GM19239 (cell line): ENCODE results near the gene CSNK1E.
A peak's percentile ranks its signal among the peaks of the same experiment; 100 is the strongest.

Experiments used
- DNase-seq: peaks from one replicate; pipeline ENCODE4 v3.0.0; 2011; ENCODE audit warnings: low spot score; ENCODE audit not compliant: insufficient read length
- FAIRE-seq: peaks from 2 replicates; lab custom pipeline; 2011; peaks lifted over from hg19 to GRCh38; lab: Jason Lieb, UNC

CSNK1E gene

DNA sequence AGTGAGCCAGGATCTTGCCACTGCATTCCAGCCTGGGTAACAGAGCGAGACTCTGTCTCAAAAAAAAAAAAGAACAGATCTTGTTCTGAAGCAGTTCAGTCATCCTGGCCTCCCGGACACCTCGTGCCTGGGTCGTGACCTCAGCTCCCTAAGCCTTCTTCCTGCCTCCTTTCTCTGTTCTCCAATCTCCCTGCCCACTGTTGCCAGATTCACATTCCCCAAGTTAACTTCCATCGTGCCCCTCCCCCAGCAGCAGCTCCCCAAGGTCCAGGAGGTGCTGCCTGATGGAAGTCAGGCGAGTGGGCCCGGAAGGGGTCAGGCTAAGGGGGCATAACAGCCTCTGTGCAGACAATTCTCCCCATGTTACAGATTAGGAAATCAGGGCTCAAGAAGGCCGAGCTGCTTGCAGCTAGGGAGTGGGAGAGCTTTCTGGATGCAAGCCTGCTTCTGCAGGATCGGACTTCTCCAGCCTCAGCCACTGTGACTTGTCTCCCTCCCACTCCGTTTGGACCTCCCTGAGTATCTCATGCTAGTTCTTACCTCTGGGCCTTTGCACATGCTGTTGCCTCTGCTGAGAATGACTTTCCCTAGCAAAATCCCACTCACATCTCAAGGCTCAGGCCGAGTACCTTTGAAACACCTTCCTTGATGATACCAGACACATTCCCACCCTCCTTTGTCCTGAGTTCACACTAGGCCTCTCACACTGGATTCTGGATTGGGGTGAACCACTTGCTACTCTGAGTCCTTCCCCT is 30.1 kb downstream of the CSNK1E start:
- DNase-seq = no peak
- no peak for FAIRE-seq

DNA sequence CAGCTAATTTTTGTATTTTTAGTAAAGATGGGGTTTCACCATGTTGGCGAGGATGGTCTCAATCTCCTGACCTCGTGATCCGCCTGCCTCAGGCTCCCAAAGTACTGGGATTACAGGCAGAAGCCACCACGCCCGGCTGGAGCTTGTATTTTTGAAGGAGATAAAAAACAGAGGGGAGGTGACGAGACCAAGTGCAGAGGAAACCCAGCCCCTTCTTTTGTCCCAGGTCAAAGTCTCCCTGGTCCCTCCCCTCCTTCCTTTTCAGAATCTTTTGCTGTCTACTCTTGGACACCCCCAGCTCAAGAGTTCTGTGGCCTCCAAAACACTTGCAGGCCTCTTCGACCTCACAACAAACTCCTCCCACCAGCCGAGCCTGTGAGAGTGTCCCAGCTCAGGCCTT is 32.2 kb downstream of the CSNK1E start:
- DNase-seq (no peak), FAIRE-seq (no peak)

DNA sequence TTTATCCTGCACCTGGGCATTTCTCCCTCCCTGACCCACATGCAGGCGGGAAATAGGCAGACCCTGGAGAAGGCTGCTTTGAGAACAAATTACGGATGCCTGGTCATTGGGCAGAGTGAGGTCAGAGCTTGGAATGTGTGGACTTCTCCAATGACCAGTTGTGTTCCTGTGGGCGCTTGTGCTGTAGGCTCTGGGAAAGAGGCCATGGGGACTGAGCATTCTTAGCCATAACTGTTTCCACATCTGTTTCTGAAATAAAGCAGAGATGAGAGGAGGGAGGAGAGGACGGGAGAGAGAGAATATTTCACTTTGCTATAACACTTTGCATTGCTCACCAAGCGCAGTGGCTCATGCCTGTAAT is 33.2 kb downstream of the CSNK1E start:
- no peak for FAIRE-seq
- DNase-seq = no peak

DNA sequence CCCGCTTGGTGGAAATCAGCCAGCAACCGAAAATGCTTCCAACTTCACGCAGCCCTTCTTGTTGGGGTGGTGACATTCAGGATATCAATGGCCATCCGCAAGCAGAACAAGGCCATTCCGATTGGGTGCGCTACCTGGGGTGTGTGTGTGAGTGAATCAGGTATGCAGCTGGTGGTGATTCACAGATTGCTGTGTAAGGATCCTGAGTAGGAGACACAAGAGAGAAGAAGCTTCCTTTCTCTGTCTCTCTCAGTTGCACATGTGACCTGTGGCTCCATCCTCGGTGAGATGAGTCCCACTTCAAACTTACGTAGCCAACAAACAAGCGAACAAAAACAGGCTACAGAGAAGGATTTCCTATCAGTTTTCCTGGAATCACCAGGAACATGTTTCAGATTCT is 34.8 kb downstream of the CSNK1E start:
- FAIRE-seq = no peak
- DNase-seq = no peak

DNA sequence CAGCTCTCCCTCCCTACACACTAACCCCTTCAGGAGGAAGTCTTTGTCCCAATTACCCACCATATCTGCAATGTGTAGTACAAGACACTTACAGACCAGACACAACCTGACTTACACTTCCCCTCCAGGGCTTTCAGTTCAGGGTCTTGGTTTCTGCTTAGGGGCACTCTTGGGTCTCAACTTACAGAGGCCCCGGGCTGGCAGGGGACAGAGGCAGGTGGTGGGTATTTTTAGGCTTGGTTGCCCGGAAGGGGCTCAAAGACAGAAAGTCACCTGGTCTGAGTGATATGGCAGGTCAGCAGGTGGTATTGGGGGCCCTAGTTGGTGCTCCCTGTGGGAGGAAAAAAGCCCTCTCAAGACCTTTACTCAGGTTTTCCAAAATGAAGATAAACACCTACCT is 41.1 kb downstream of the CSNK1E start:
- peak; percentile 48 for FAIRE-seq
- DNase-seq = no peak

DNA sequence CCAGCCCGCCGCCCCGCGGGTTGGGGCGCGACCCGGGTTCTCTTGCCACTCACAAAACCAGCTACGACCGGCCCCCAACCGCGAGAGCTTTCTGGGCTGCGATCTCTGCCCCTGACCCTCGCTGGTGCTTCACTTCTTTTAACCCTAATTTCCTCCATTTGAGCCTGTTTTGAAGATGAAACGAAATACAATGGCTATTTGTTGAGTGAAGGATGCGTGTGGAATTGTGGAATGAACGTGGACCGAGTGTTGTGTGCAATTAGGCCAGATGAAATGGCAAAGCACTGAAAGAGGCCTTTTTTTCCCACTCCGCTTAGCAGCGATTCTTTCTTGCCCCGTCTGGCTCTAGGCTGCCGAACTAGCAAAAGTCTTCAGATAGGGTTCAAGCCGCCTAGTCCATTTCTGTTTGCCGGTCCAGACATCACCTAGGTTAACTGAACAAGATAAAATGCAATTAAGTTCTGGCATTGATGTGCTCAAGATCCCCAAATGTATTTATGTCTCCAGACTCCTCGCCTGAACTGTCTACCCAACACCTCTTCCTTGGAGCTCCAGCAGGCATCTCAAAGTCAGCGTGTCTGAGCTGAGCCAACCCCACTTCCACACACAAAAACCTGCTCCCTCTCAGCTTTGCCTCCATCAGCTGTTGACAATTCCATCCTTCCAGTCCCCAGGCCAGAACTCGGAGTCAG is 44.0 kb downstream of the CSNK1E start:
- peak; percentile 75 for FAIRE-seq
- DNase-seq = no peak

DNA sequence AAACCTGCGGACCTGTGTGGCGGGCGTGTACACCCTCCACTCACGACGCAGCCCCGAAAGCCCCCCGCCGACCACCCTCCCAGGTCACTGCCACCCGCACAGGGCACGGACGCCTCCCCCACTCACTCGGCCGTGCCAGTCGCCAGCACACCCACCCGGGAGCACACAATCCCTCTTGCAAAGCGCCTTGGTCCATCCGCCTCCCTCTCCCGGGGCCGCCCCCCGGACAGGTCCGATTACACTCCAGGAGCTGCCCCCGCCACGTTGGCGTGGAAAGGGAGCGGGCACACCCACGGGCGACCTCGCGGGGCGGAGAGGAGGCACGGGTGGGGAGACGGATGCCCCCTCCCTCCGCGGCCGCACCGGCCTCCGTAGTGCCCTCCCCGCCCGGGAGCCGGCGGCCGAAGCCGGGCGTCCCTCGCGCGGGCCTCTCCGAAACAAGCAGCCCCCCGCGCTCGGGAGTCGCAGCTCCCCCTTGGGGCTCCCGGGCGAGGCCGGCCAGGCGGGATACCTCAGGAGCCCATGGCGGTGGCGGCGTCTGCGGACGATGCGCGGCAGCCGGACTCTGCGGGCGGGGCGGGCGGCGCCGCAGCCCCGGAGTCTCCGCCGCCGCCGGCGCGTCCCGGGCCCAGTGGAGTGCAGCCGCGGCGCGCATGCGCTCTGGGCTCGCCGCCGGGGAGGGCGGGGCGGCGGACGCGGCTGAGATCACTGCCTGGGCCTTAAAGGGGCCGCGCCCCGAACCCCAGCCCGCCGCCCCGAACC is 44.7 kb downstream of the CSNK1E start, which contains the start of gene TMEM184B:
Gene TMEM184B (minus strand): TSS at position 638 of the 762 bp plus-strand sequence. CDS start 25,049 bp downstream, outside the sequence.
- FAIRE-seq (no peak), DNase-seq (peak; percentile 94)

DNA sequence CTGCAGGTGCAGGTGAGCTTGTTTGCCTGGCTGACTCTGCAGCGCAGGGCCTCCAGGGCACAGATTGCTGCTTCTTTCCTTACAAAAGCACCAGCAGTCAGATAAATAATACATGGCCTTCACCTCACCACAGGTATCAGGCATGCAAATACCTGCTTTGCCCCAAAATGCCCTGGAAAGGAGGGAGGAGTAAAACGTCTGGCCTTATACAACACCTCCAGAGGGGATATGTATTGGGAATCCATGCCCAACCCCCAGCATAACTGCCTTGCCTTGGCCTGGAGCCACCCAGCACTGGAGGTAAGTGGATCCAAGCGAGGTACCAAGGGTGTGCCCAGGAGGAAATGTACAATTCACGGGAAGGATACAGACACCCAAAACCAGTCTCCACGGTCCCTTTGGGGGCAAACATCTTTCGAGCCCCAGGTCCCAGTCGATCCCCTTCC is 45.3 kb downstream of the CSNK1E start:
- FAIRE-seq (no peak), DNase-seq (no peak)

DNA sequence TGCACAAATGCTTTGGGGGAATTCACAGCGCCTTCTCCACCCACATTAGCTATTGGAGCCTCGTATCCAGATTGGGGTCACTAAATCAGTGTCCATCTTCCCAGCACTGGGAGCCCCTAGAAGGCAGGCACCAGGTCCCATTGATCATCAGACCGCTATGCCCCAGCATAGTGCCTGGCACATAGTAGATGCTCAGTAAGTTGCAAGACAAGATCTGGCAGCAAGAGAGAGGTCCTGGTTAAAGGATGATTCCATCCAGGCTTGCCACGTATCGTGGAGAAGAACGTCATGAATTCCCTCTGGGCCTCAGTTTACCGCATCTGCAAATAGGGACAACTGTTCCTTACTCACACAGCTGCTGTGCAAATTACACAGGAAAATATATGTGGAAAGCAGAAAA is 46.1 kb downstream of the CSNK1E start:
- no peak for DNase-seq
- no peak for FAIRE-seq

DNA sequence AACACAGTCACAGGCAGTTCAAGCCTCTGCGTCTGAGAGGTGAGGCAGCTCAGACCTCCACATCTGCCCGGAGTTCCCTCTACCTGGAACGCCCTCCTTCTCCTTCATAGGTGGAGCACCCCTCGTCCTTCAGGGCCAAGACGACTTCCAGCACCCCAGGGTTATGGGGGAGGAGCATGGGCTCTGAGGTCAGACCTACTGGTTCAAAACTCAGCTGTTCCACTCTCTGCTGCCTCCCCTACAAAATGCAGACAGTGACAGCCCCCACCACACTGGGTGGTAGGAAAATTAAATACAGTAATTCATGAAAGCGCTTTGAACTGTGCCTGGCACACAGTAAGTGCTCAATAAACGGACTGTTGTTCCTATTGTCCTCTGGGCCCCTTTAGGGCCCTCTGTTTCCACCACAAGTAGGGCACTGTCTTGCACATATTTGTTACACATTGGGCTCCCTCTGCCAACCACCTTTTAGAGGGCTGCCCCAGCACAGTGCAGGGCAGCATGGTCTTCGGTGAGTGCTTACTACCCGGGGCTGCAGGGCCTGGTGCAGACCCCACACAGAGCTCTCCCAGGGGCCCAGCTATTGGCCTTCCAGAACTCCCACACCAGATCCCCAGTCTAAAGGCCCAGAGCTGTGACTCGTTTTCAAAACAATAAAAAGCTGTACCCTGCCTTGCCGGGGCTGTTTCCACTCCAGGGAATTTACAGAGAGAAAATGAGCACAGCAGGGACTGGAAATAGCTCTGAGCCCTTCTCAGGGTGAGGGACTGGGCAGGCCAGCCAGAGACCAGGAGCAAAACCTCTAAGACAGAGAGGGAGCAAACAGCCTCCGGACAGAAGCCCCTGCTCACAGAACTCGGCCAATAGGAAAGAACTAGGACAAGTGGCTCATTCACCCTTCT is 46.9 kb downstream of the CSNK1E start:
- no peak for FAIRE-seq
- no peak for DNase-seq

DNA sequence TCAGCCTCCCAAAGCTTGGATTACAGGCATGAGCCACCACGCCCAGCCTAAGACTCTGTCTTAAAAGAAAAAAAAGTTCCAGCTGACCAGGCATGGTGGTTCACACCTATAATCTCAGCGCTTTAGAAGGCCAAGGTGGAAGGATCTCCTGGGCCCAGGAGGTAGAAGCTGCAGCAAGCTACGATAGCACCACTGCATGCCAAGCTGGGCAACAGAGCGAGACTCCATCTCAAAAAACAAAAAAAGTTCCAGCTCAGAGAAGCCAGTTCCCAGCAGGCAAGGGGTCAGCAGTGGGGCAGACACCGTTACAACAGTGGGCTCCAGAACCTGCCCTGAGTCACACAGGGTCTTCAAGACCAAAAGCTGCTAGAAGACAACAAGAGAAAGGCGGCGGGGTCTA is 47.8 kb downstream of the CSNK1E start:
- DNase-seq = no peak
- no peak for FAIRE-seq

DNA sequence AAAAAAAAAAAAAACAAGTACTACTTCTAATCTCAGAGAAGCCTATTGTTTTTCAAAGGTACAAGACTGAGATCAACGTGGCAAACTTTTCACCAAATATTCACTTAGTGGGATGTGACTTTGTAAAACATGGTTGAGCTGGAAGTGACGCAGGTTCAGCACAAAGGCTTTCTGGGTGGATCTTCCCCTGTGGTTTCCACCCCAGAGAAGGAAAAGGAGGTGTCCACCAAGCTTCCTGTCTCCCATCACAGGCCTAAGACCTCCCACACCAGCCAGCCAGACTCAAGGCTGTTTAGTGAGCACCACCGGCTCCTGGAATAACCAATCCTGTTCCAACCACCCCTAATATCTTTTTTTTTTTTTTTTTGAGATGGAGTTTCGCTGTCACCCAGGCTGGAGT is 50.1 kb downstream of the CSNK1E start:
- FAIRE-seq (no peak), DNase-seq (no peak)

DNA sequence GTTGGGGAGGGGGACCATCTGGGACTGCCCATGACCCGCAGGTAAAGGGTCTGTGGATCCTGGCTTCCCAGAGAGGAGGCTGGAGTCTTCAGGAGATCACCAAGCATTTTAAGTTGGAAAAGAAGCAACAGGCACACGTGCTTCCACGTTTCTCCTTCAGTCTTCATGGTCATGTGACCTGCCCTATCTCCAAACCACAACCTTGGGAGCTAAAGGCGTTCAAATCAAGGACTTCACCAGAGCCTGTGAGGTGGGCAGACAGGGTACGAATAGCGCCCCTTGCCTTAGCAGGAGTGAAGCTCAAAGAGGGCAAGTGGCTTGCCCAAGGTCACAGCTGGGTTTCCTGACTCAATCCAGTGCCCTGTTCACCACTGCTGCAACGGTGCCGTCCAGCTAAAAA is 51.1 kb downstream of the CSNK1E start:
- DNase-seq = no peak
- no peak for FAIRE-seq

DNA sequence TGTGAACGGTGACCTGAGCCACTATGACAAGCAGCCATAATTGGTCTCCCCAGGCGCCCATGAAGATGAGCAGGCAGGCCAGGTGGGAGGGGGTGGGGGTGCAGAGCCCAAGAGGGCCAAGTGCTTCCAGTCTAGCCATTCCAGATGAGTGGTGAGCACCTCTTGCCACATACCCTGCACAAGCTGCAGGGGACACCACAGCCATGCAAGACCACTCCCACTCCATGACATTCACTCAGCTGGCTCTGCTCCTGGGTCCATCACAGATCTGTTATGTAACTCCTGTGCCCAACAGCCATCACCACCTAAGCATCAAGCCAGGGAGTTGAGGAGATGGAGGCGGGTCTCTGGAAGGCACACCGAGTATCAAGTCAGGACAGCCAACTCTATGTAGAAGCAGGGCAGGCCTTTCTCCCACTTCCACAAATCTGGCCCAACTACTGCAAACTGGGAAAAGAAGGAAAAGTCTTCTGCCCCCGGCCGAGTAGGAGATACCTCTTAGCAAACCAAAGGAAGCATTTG is 52.9 kb downstream of the CSNK1E start:
- FAIRE-seq (no peak), DNase-seq (no peak)

DNA sequence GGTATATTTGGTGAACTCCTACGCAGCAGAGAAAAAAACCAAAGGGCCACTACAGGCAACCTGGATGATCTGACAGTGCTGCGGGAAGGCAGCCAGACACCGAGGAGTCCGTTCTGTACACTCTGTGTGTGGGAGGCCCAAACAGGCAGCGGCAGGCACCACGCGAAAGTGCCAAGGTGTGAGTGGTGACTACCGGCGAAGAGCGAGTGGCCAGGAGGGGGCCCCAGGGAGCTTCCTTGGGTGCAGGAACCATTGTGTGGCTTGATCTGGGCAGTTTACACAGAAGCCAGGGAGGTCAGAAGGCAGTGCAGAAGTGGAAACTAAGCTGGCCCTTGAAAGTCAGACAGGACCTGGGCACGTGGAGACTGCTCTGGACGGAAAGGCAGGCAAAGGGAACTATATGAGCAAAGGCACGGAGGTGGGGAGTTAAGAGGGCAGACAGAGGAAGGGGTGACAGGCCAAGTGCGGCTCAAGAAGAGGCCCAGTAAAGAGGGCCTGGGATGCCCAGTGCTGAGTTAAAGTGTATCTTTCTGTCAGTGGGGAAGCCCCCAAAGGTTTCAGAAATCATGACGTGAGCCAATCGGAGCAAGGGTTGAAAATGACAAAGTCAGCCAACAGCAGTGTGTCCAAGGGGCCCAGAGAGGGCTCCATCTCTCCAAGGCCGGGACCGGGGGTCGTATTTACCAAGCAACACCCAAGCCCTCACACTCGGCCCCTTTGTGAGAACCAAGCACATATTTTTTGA is 55.0 kb downstream of the CSNK1E start:
- DNase-seq (no peak), FAIRE-seq (peak; percentile 85)

DNA sequence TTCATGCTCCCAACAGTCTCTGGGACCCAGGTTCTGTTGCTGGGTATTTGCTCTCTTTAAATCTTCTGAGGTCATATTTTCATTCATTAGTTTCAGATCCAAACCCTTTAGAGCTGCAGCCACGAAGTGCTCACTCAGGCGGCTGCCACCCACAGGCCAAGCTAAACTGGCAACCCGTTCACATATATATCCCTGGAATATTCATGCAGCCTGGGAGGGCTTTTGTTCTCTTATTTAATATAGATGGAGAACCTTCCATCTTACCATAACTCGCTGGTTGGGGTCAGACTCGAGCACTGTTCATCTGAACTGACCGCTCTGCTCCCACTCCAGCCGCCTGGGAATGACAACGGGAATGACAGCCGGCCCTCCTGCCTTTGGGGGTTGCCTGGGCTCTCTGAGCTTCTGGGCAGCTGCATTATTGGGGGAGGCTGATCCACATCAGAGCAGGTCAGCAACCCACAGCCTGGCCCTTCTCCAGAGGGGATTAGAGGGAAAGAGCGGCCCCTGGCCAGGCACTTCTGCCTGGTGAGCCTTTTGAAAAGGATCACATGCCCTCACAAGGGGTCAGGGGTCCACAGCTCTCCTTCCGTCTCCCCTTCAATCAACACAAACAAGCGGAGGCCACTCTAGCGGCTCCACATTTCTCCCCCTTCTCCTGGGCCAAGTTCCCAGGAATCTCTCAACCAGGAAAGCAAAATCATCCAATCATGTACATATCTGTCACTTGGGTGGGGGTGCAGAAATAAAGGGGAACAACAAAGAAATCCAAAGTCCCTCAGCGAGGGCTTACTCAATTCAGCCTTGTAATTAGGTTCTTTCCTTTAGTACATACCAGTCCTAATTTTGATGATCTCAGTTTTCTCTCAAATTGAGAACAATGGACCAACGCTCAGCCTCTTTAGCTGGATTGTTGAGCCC is 56.2 kb downstream of the CSNK1E start:
- FAIRE-seq (no peak), DNase-seq (no peak)

DNA sequence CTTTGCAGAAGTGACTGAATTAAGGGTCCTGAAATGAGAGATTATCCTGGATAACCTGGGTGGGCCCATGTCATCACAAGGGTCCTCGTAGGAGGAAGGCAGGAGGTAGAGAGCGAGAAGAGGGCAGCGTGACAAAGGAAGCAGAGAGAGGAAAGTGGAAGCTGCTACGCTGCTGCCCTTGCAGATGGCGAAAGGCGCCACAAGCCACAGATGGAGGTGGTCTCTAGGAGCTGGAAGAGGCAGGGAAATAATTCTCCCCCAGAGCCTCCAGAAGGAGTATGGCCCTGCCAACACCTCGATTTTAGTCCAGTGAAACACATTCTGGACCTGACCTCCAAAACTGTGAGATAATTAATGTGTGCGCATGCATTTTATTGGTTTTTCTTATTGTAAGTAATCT is 57.9 kb downstream of the CSNK1E start:
- DNase-seq (no peak), FAIRE-seq (no peak)

DNA sequence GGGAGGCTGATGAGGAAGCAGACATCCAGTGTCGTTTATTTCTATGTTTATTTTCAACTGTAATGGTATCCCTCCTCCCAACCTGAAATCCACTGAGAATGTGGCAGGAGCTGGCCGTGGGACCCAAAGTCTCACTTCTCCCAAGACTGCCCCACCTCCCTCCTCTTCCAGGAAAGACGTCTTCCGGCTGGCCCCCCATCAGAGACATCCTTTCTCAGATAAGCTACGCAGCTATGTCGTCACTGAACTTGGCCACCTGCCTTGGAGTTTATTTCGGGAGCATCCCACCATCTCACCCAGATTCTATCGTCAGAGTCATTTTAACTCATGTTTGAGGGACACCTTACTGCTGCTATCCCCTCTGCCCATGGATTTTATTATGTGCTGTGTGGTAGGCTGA is 58.3 kb downstream of the CSNK1E start:
- DNase-seq (no peak), FAIRE-seq (no peak)
